Measurements from ENCODE around the gene OLFML2A.

DNA sequence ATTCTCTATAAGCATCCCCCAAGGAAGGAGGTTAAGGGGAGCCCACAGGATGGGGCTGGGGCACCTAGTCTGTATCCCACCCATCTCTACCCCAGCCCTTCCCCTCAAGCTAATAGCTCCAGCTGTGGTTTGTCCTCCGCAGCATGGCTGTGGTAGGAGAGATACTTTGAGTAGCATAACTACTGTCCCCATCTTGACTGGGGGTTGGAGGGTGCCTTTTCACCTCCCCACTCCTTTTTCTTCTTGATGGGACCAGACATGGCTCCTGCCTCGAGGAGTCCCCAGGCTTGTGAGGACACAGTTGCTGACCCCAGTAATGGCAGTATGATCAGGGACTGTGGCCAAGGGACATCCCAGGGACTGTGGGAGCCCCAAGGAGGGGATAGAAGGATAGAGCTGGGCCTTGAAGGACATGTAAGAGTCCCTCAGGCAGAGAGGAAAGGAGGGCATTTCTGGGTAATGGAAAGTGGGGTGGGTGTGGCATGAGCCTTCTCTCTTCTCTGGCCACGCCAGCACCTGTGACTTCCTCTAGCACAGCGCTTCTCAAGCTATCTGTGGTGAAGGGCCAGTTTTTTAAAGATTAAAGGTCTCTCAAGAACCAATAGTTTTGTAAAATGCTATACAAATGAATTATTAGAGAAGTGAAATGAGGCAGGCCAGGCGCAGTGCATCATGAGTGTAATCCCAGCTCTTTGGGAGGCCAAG is 14.0 kb downstream of the OLFML2A start:
- TF ChIP-seq, protein P1, sequence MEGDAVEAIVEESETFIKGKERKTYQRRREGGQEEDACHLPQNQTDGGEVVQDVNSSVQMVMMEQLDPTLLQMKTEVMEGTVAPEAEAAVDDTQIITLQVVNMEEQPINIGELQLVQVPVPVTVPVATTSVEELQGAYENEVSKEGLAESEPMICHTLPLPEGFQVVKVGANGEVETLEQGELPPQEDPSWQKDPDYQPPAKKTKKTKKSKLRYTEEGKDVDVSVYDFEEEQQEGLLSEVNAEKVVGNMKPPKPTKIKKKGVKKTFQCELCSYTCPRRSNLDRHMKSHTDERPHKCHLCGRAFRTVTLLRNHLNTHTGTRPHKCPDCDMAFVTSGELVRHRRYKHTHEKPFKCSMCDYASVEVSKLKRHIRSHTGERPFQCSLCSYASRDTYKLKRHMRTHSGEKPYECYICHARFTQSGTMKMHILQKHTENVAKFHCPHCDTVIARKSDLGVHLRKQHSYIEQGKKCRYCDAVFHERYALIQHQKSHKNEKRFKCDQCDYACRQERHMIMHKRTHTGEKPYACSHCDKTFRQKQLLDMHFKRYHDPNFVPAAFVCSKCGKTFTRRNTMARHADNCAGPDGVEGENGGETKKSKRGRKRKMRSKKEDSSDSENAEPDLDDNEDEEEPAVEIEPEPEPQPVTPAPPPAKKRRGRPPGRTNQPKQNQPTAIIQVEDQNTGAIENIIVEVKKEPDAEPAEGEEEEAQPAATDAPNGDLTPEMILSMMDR (conservative IDR thresholded peaks at IDR 0.05; ENCODE audit: low read length), result no peak
- TF ChIP-seq EZH2phosphoT487 (IDR thresholded peaks at IDR 0.05; ENCODE audit: borderline replicate concordance, low read depth, low read length), result no peak

Data from OCI-LY7 (cell line).